ENCODE data around the gene FTHL17. TPM values are rescaled to one million over a fixed set of nuclear protein-coding genes. Genes with fewer than 3 reads are reported as not detected.

The FTHL17 gene
- total and polyA plus RNA-seq, 2 donors (not counting 1 experiment from before 2014, with no cell fraction given), result not detected

DNA sequence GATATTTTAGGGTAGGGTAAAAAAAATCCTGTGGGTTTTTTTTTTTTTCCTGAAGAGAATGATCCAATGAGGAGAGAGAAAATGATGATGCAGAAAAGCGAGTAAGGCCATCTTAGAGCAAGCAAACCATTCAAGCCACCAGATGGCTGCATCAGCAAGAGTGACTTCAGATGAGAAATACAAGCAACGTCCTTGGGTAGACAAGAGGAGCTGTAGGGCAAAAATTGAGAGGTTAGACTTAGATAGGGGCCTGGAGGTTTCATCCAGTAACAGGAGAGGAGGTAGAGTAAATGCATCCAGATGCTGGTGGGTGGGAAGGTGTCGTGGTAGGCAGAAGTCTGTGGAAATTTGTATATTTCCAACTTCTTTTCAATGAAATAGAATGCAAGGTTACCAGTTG is 14.6 kb downstream of the FTHL17 start:
- intact Hi-C loops (cut with micrococcal nuclease), result no loop called here
- no peak for DNase-seq
- H3K4me3 ChIP-seq (ENCODE audit: control extremely low read depth in 1 of 5, extremely low read depth in 1 of 5, insufficient read depth in 1 of 5, low read depth in 2 of 5, low read length in 4 of 5), result no peak overlapping the region
- no peak overlapping the region for H3K27ac ChIP-seq (ENCODE audit: low read length in 2 of 2)
- no peak overlapping the region for H3K9ac ChIP-seq (ENCODE audit: low read length)
- no peaks in the 10 kb centered on the region for H3K4me1 Mint-ChIP-seq
- no peaks in the 10 kb centered on the region for H3K27me3 ChIP-seq (replicated peaks in 1 of 4; ENCODE audit: control extremely low read depth in 1 of 4, control insufficient read depth in 3 of 4, insufficient read depth in 4 of 4, low read length in 3 of 4)
- no peak for ATAC-seq (ENCODE audit: low read depth)
- H3K27ac Mint-ChIP-seq, result no peak overlapping the region
- 43% methylated on average over 1 of the region's 3 CpGs for WGBS (ENCODE audit: insufficient coverage)
- no peak overlapping the region for H2AFZ ChIP-seq (ENCODE audit: insufficient read depth, low read depth, low read length, poor library complexity, severe bottlenecking)
- no peaks in the 10 kb centered on the region for H4K20me1 ChIP-seq (ENCODE audit: control insufficient read depth, insufficient read depth, low read length, poor library complexity, severe bottlenecking)
- POLR2A ChIA-PET, result no interaction called here
- no peak overlapping the region for H3K4me2 ChIP-seq (replicated peaks; ENCODE audit: low read depth, low read length, poor library complexity, severe bottlenecking)
- H3K79me2 ChIP-seq (ENCODE audit: control insufficient read depth, insufficient read depth, low read length), result no peaks in the 10 kb centered on the region
- H3K4me3 Mint-ChIP-seq, result no peak overlapping the region
- TF ChIP-seq, protein P1, sequence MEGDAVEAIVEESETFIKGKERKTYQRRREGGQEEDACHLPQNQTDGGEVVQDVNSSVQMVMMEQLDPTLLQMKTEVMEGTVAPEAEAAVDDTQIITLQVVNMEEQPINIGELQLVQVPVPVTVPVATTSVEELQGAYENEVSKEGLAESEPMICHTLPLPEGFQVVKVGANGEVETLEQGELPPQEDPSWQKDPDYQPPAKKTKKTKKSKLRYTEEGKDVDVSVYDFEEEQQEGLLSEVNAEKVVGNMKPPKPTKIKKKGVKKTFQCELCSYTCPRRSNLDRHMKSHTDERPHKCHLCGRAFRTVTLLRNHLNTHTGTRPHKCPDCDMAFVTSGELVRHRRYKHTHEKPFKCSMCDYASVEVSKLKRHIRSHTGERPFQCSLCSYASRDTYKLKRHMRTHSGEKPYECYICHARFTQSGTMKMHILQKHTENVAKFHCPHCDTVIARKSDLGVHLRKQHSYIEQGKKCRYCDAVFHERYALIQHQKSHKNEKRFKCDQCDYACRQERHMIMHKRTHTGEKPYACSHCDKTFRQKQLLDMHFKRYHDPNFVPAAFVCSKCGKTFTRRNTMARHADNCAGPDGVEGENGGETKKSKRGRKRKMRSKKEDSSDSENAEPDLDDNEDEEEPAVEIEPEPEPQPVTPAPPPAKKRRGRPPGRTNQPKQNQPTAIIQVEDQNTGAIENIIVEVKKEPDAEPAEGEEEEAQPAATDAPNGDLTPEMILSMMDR (IDR thresholded peaks at IDR 0.05), result no peak
- TF ChIP-seq EZH2 (IDR thresholded peaks at IDR 0.05; ENCODE audit: borderline replicate concordance, insufficient read depth, low read depth, low read length, poor library complexity, severe bottlenecking), result no peak
- CTCF ChIA-PET, result no interaction called here
- H3K4me1 ChIP-seq (ENCODE audit: control insufficient read depth in 2 of 2, insufficient read depth in 2 of 2, low read length in 2 of 2), result no peaks in the 10 kb centered on the region
- no peaks in the 10 kb centered on the region for H3K9me3 Mint-ChIP-seq (ENCODE audit: insufficient read depth)
- H3K36me3 ChIP-seq (replicated peaks in 1 of 2; ENCODE audit: control extremely low read depth in 1 of 2, control insufficient read depth in 1 of 2, extremely low read depth in 1 of 2, insufficient read depth in 2 of 2, low read length in 1 of 2), result no peaks in the 10 kb centered on the region
- H3K27me3 Mint-ChIP-seq, result no peaks in the 10 kb centered on the region
- H3K9me3 ChIP-seq (ENCODE audit: control extremely low read depth in 1 of 3, control insufficient read depth in 2 of 3, insufficient read depth in 1 of 3, low read length in 2 of 3), result no peaks in the 10 kb centered on the region

GRCh38 chrX:31053621-31054020 is 18.2 kb downstream of the FTHL17 start:
- Mint-ChIP-seq H3K4me1 (no peaks in the 10 kb centered on the region), H3K27ac (no peak overlapping the region), H3K4me3 (no peak overlapping the region), H3K27me3 (no peaks in the 10 kb centered on the region), H3K9me3 (ENCODE audit: insufficient read depth) (no peaks in the 10 kb centered on the region)
- Histone ChIP-seq H3K79me2 (ENCODE audit: control insufficient read depth, insufficient read depth, low read length) (no peaks in the 10 kb centered on the region), H3K9ac (ENCODE audit: low read length) (no peak overlapping the region), H3K4me2 (replicated peaks; ENCODE audit: low read depth, low read length, poor library complexity, severe bottlenecking) (no peak overlapping the region), H3K36me3 (replicated peaks in 1 of 2; ENCODE audit: control extremely low read depth in 1 of 2, control insufficient read depth in 1 of 2, extremely low read depth in 1 of 2, insufficient read depth in 2 of 2, low read length in 1 of 2) (no peaks in the 10 kb centered on the region), H2AFZ (ENCODE audit: insufficient read depth, low read depth, low read length, poor library complexity, severe bottlenecking) (no peak overlapping the region), H3K9me3 (ENCODE audit: control extremely low read depth in 1 of 3, control insufficient read depth in 2 of 3, insufficient read depth in 1 of 3, low read length in 2 of 3) (no peaks in the 10 kb centered on the region), H4K20me1 (ENCODE audit: control insufficient read depth, insufficient read depth, low read length, poor library complexity, severe bottlenecking) (no peaks in the 10 kb centered on the region), H3K4me1 (ENCODE audit: control insufficient read depth in 2 of 2, insufficient read depth in 2 of 2, low read length in 2 of 2) (no peaks in the 10 kb centered on the region), H3K27ac (ENCODE audit: low read length in 2 of 2) (no peak overlapping the region), H3K27me3 (replicated peaks in 1 of 4; ENCODE audit: control extremely low read depth in 1 of 4, control insufficient read depth in 3 of 4, insufficient read depth in 4 of 4, low read length in 3 of 4) (no peaks in the 10 kb centered on the region), H3K4me3 (ENCODE audit: control extremely low read depth in 1 of 5, extremely low read depth in 1 of 5, insufficient read depth in 1 of 5, low read depth in 2 of 5, low read length in 4 of 5) (no peak overlapping the region)
- CTCF ChIA-PET, result interaction anchor here (0.6 kb wide), 1 partner anchor 16 kb away, joined by 3 read pairs; no protein-coding TSS in a partner anchor
- no peak for TF ChIP-seq EZH2 (IDR thresholded peaks at IDR 0.05; ENCODE audit: borderline replicate concordance, insufficient read depth, low read depth, low read length, poor library complexity, severe bottlenecking)
- TF ChIP-seq, protein P1 (IDR thresholded peaks at IDR 0.05), result no peak
- WGBS (ENCODE audit: insufficient coverage), result no CpG with 5 or more reads among the region's 3 CpGs
- intact Hi-C loops (cut with micrococcal nuclease), result no loop called here
- no peak for DNase-seq
- no peak for ATAC-seq (ENCODE audit: low read depth)
- POLR2A ChIA-PET, result no interaction called here

Data from B cell (primary cell).